Mononuclear cell (primary cell): ENCODE results near the gene GNPDA2. TPM values are rescaled to one million over a fixed set of nuclear protein-coding genes. Genes with fewer than 3 reads are reported as not detected.

ENCODE experiments used
- H3K27me3 ChIP-seq: 2 replicates; pipeline ENCODE4 v1.6.0; 2011; ENCODE audit warnings: low read length, control low read depth; ENCODE audit not compliant: insufficient read depth
- H3K4me1 ChIP-seq: 2 replicates; pipeline ENCODE4 v1.5.1; 2011; ENCODE audit warnings: mild to moderate bottlenecking, low read length, control low read depth; ENCODE audit not compliant: insufficient read depth
- H3K4me3 ChIP-seq: 2 replicates; pipeline ENCODE4 v1.5.1; 2011; ENCODE audit warnings: mild to moderate bottlenecking, low read length, moderate library complexity
- H3K9me3 ChIP-seq: 2 replicates; pipeline ENCODE4 v1.5.1; 2011; ENCODE audit warnings: low read depth, mild to moderate bottlenecking, control low read depth, low read length
- total RNA-seq: library from RNA; depleted of rRNA; stranded (reverse); fragments of >200 nt; gene quantifications from one replicate; pipeline ENCODE4 v1.2.3, GENCODE V29; 2012

Gene GNPDA2
- total RNA-seq, 1 donor: 12.6 TPM

- H3K4me3 ChIP-seq: no peak overlapping the region
- peaks cover 19% of the 10 kb centered on the region for H3K4me1 ChIP-seq
- no peaks in the 10 kb centered on the region for H3K9me3 ChIP-seq
- no peaks in the 10 kb centered on the region for H3K27me3 ChIP-seq
These were observed 4.4 kb downstream of the GNPDA2 start for GRCh38 chr4:44722001-44722400.

- Histone ChIP-seq H3K4me1 (peaks cover 9% of the 10 kb centered on the region), H3K27me3 (no peaks in the 10 kb centered on the region), H3K9me3 (no peaks in the 10 kb centered on the region), H3K4me3 (no peak overlapping the region)
These were observed 6.0 kb downstream of the GNPDA2 start for GRCh38 chr4:44720371-44720770.

GRCh38 chr4:44716597-44716996 lies 9.8 kb downstream of the GNPDA2 start:
- no peak overlapping the region for H3K4me3 ChIP-seq
- no peaks in the 10 kb centered on the region for H3K9me3 ChIP-seq
- no peaks in the 10 kb centered on the region for H3K4me1 ChIP-seq
- H3K27me3 ChIP-seq: no peaks in the 10 kb centered on the region

GRCh38 chr4:44713125-44713524 lies 13.2 kb downstream of the GNPDA2 start:
- Histone ChIP-seq H3K4me3 (no peak overlapping the region), H3K9me3 (no peaks in the 10 kb centered on the region), H3K4me1 (no peaks in the 10 kb centered on the region)

GRCh38 chr4:44704673-44705072 lies 21.7 kb downstream of the GNPDA2 start:
- H3K9me3 ChIP-seq: no peaks in the 10 kb centered on the region
- no peaks in the 10 kb centered on the region for H3K27me3 ChIP-seq
- H3K4me1 ChIP-seq: no peaks in the 10 kb centered on the region
- no peak overlapping the region for H3K4me3 ChIP-seq

More at GRCh38 chr4:44713125-44713524, 13.2 kb downstream of the GNPDA2 start:
- no peaks in the 10 kb centered on the region for H3K27me3 ChIP-seq

GRCh38 chr4:44701037-44701436 lies 25.3 kb downstream of the GNPDA2 start:
- no peaks in the 10 kb centered on the region for H3K27me3 ChIP-seq
- H3K4me3 ChIP-seq: no peak overlapping the region
- no peaks in the 10 kb centered on the region for H3K4me1 ChIP-seq
- no peaks in the 10 kb centered on the region for H3K9me3 ChIP-seq

GRCh38 chr4:44700427-44700826 lies 25.9 kb downstream of the GNPDA2 start:
- no peaks in the 10 kb centered on the region for H3K9me3 ChIP-seq
- no peaks in the 10 kb centered on the region for H3K27me3 ChIP-seq
- no peaks in the 10 kb centered on the region for H3K4me1 ChIP-seq
- no peak overlapping the region for H3K4me3 ChIP-seq

- H3K4me3 ChIP-seq: no peak overlapping the region
- no peaks in the 10 kb centered on the region for H3K27me3 ChIP-seq
- peaks cover 3% of the 10 kb centered on the region for H3K4me1 ChIP-seq
- no peaks in the 10 kb centered on the region for H3K9me3 ChIP-seq
These were observed 41.7 kb downstream of the GNPDA2 start for GRCh38 chr4:44684648-44685047.

GRCh38 chr4:44679060-44679459 lies 47.3 kb downstream of the GNPDA2 start:
- Histone ChIP-seq H3K27me3 (no peaks in the 10 kb centered on the region), H3K4me3 (peak overlapping the region; percentile 59), H3K4me1 (peaks cover 16% of the 10 kb centered on the region), H3K9me3 (no peaks in the 10 kb centered on the region)

GRCh38 chr4:44678094-44679041 lies 48.0 kb downstream of the GNPDA2 start, which contains the start of gene GUF1:
Gene GUF1 (plus strand): TSS chr4:44678420. CDS start chr4:44678623, 203 bp downstream.
- H3K9me3 ChIP-seq: no peaks in the 10 kb centered on the region
- H3K4me3 ChIP-seq: peak within 1 kb of the TSS; percentile 59
- peaks cover 16% of the 10 kb centered on the region for H3K4me1 ChIP-seq
- H3K27me3 ChIP-seq: no peaks in the 10 kb centered on the region

- no peaks in the 10 kb centered on the region for H3K9me3 ChIP-seq
- H3K27me3 ChIP-seq: peaks cover 11% of the 10 kb centered on the region
- peaks cover 16% of the 10 kb centered on the region for H3K4me1 ChIP-seq
- H3K4me3 ChIP-seq: no peak overlapping the region
These were observed 51.0 kb downstream of the GNPDA2 start for GRCh38 chr4:44675366-44675765.

- H3K4me1 ChIP-seq: peaks cover 13% of the 10 kb centered on the region
- no peaks in the 10 kb centered on the region for H3K9me3 ChIP-seq
- no peak overlapping the region for H3K4me3 ChIP-seq
- peaks cover 14% of the 10 kb centered on the region for H3K27me3 ChIP-seq
These were observed 51.9 kb downstream of the GNPDA2 start for GRCh38 chr4:44674471-44674870.

- Histone ChIP-seq H3K9me3 (no peaks in the 10 kb centered on the region), H3K4me1 (no peaks in the 10 kb centered on the region), H3K27me3 (peaks cover 20% of the 10 kb centered on the region), H3K4me3 (no peak overlapping the region)
These were observed 54.7 kb downstream of the GNPDA2 start for GRCh38 chr4:44671636-44672035.

- H3K27me3 ChIP-seq: peaks cover 24% of the 10 kb centered on the region
- H3K9me3 ChIP-seq: no peaks in the 10 kb centered on the region
- H3K4me3 ChIP-seq: no peak overlapping the region
- no peaks in the 10 kb centered on the region for H3K4me1 ChIP-seq
These were observed 55.7 kb downstream of the GNPDA2 start for GRCh38 chr4:44670506-44671199.

GRCh38 chr4:44668526-44668925 lies 57.8 kb downstream of the GNPDA2 start:
- Histone ChIP-seq H3K4me3 (no peak overlapping the region), H3K27me3 (peaks cover 25% of the 10 kb centered on the region), H3K9me3 (no peaks in the 10 kb centered on the region), H3K4me1 (no peaks in the 10 kb centered on the region)
